Urothelium cell line (cell line): ENCODE results near the gene HID1.
"Not testable (repeated sequence)": the region's sequence is repeated elsewhere in the genome, so short reads cannot be mapped to it uniquely, and the experiment has no call there.

Source experiments
- DNase-seq: peaks from one replicate; pipeline ENCODE4 v3.0.0; 2011; ENCODE audit warnings: low spot score, mixed read lengths
- FAIRE-seq: peaks from 2 replicates; lab custom pipeline; 2011; peaks lifted over from hg19 to GRCh38; lab: Jason Lieb, UNC

The HID1 gene

GRCh38 chr17:74971069-74971841, 1.3 kb downstream of the HID1 start:
- FAIRE-seq: no peak
- DNase-seq: no peak

GRCh38 chr17:74970395-74970794, 2.2 kb downstream of the HID1 start:
- FAIRE-seq (no peak), DNase-seq (no peak)

GRCh38 chr17:74969501-74969900, 3.1 kb downstream of the HID1 start:
- not testable (repeated sequence) for FAIRE-seq, DNase-seq

- no peak for DNase-seq
- no peak for FAIRE-seq
Measured at GRCh38 chr17:74968361-74968780, 4.2 kb downstream of the HID1 start.

GRCh38 chr17:74964988-74965622, 7.5 kb downstream of the HID1 start:
- DNase-seq (no peak), FAIRE-seq (no peak)

DNA sequence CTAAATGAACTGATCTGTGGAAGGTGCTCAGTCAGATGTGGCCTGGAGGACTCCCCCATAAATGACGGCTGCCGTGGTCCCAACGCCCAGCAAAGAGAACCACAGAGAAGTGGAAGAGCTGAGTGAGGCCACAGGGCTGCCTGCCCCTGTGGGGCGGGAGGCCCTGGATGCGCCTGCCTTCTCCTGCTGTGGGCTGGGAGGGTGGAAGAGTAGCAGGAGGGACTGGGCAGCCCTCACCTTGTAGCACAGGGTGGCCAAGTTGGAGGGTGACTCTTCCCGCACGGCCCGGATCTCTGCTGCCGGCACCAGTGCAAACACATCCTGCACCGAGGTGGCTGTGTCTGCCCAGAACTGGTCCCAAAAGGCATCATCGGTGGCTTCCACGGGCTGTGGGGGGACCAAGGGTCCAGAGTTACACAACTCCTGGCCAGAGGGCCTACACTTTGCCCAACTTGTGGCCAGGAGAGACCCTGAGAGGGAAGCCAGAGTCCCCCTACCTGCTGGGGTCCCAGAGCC, 8.3 kb downstream of the HID1 start:
- DNase-seq (no peak), FAIRE-seq (no peak)

DNA sequence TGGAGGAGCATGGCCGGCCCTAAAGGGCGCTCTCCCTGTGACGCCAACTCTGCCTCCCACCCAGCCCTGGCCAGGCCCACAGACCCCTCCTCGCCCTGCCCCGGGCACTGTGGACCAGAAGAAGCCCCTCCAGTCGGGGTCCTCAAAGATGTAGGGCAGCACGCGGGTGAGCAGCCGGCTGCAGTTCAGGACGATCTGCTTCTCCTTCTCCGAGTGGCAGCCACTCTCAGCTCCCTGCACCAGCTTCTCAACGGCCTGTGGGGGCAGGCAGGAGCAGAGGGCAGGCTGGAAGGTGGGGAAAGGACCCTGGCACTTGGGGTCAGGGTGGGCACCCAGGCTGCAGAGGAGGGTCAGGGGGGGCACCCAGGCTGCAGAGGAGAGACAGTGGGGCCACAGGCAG, 8.9 kb downstream of the HID1 start:
- FAIRE-seq: no peak
- no peak for DNase-seq

DNA sequence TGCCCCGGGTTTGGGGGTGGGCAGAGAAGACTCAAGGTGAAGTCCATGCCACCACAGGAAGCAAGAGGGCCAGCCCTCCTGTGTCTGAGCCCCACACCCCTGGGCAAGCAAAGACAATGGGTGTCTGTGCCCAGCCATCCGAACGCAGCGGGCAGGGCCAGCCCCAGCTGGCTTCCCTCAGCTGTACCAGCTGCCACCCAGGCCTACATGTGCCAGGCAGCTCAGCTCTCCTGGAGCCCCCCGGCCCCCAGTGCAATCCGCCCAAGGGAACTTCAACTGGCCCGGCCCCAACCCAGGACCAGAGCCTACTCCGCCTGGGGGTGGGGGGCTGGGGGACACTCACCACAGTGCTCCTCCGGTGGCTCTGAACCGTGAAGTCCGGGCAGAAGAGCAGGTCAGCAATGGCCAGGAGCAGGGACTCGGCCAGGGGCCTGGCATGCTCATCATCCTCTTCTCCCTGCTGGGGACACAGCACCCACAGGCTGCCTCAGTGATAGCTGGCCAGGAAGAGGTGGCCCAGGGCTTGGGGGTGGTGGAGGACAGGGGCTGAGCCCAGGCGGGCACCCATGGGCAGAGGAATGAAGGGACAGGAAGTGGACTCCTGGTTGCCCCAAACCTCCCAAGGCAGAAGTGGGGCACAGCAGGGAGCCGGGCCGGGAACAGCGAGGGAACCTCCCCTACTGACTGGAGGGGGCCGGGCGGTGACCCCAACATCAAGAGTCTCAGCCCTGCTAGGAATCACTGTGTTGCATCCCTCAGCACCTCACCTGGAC, 9.8 kb downstream of the HID1 start:
- no peak for DNase-seq
- no peak for FAIRE-seq

DNA sequence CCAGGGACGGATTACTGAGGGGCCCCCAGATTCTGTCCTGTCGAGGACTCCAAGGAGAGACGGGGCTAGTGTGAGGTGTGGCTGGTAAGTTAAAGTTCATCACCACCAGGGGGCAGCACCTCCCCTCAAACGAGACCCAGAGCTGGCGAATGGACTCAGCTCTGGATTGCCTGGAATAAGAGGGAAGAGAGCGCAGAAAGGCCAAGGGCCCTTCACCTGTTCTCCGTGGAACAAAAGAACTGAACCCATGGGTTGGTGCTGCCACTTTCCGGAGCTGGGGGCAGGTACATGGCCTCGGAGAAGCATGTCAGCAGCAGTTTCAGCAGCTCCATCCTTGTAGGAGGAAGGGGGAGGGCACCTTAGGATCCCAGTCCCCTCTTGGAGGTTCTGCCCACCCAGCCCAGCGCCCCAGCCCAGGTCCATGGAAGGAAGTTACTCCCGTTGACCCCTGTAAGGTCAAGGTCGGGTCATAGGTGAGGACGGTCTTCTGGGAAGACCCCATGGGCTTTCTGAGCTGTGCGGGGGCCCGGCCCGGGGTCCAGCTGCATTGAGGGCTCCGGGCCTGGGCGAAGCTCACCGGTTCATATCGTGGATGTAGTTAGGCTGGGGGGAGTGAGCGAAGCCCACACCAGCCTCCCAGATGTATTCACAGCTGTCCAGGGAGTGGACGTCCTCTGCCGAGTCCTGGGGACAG, 10.8 kb downstream of the HID1 start:
- FAIRE-seq (peak; percentile 32), DNase-seq (peak; percentile 93)

GRCh38 chr17:74960570-74961342, 11.8 kb downstream of the HID1 start:
- FAIRE-seq (peak; percentile 90), DNase-seq (peak; percentile 94)

GRCh38 chr17:74959826-74960515, 12.6 kb downstream of the HID1 start:
- DNase-seq (peak; percentile 41), FAIRE-seq (peak; percentile 61)

GRCh38 chr17:74957935-74958740, 14.4 kb downstream of the HID1 start:
- FAIRE-seq (peak; percentile 62), DNase-seq (peak; percentile 86)

DNA sequence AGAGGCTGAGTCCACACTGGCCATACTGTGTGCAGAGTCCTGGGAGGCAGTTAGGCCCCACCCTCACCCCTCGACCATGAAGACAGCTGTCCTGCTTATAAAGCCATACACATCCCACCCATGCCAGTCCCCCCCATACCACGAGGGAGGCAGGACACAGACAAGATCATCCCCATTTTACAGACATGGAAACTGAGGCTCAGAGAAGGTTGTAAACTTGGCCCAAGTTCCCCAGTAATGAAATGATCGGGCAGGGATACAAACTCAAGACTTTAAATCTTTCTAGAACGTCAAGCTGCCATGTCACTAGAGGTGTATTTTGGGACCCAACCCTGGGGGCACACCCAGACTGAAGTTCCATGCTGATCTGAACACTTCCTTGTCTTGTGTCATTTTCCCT, 16.5 kb downstream of the HID1 start:
- FAIRE-seq (peak; percentile 30), DNase-seq (no peak)

- no peak for FAIRE-seq
- DNase-seq: no peak
Measured at GRCh38 chr17:74954665-74955421, 17.7 kb downstream of the HID1 start.

DNA sequence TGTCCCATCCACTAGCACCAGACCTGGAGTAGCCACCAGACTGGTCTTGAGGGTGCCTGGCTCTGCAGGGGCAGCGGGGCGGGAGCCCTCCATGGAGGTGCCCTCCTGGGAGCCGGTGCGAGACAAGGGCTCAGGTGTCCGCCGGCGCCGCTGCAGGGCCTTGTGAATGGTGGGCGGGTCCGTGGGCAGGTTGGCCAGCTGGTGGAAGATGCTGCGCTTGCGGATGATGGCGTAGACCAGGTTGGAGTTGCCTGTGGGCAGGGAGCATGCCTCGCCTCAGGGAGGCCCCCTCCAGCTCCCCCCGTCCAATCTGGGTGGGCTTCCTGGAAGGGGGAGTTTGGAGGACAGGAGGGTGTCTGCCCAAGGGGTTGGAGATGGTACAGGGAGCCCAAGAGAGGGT, 18.4 kb downstream of the HID1 start:
- DNase-seq: no peak
- no peak for FAIRE-seq

DNA sequence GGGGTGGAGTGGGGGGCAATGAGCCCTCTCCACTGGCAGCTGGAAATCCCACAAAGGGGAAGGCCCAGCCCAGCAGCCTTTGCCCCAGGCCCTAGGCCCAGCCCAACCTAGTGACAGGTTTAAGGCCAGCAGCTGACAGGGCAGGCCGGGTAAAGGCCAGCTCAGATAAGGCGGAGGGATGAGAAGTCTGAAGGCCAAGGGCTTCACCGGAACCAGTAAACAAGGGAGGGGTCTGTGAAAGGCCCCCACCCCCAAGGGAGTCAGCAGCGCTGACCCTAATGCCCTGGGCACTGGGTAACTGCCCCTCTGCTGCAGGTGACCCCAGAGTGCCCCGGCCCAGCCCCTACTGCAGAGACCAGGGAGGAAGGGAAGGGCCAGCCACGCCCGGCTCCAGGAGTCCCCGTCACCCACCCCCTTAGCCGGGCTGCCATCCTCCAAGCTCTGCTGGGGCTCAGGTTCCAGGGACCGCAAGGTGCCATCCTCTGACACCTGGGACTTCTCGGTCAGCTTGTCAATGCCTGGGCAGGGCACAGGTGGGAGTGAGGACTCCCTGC, 19.3 kb downstream of the HID1 start:
- FAIRE-seq: no peak
- no peak for DNase-seq

- FAIRE-seq: peak; percentile 42
- DNase-seq: no peak
Measured at GRCh38 chr17:74952431-74953133, 20.0 kb downstream of the HID1 start.
